Lung microvascular endothelial cell (primary cell): Measurements from ENCODE around the gene RYR2. TPM values are rescaled to one million over a fixed set of nuclear protein-coding genes. Genes with fewer than 3 reads are reported as not detected.
"Not testable (repeated sequence)": the region's sequence is repeated elsewhere in the genome, so short reads cannot be mapped to it uniquely, and the experiment has no call there.

ENCODE experiments used
- DNase-seq, 2 donors: peaks; one replicate each; pipeline versions ENCODE4 v3.0.0 to v3.0.0-alpha.2; 2010; ENCODE audit warnings: low read depth in 2 of 2
- total RNA-seq: library from RNA; depleted of rRNA; stranded (reverse); fragments of >200 nt; gene quantifications from 2 replicates; pipeline ENCODE4 v1.2.1, GENCODE V29; 2014

Gene RYR2
- total RNA-seq, 1 donor from 2014 or later, result under 0.01 TPM

DNA sequence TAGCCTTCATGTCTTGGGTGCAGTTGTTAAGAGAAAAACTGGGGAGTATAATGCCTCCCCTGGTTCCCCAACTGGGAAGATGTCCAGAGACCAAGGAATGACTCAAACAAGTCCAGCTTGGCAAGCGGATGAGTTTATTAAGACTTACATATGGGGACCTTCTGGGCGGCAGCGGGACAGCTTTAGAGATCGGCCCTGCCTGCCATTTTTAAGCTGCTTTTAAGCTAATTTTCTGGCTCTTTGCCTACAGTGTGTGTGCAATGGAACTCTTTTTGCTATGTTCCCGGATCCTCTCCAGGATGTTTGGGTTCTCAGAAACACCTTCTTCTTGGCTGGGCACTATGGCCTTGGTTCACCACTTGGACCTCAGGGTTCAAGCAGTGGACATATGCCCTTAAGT lies 99.5 kb downstream of the RYR2 start:
- no peak for DNase-seq

DNA sequence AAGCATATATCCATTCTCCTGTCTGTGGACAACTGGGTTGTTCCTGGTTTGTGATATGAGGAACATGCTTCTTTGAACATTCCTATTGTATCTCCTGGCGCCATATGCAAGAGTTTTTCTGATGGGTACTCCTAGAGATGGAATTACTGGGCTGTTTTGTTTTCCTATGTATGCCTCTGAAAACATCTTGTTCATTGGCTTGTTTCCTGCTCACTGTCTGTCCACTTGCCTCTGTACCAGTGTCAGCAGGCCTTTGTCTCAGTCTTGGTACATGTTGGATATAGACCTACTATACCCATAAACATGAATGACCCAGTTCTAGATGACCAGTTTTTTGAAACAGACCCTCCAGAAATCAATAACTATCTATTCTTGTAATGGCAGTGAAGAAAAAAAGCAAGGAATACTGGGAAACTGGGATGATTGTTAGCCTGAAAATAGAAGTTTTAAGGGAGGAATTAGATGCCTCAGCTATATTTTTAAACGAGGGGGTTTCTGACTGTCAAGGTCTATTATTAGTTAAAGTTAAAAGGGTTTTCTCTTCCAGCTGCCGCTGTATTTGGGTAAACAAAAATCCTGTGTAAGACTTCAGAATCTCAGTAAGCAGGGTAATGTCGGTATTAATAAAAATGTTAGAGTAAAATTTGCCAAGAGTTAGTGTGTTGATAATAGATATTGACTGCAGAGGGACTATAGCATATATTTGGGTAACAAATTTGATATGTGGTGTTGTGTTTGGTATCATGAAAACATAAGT lies 103.6 kb downstream of the RYR2 start:
- DNase-seq, result no peak

- DNase-seq, result no peak
These were observed 104.3 kb downstream of the RYR2 start for GRCh38 chr1:237146241-237146640.

- DNase-seq, result no peak
These were observed 107.9 kb downstream of the RYR2 start for GRCh38 chr1:237149857-237150256.

DNA sequence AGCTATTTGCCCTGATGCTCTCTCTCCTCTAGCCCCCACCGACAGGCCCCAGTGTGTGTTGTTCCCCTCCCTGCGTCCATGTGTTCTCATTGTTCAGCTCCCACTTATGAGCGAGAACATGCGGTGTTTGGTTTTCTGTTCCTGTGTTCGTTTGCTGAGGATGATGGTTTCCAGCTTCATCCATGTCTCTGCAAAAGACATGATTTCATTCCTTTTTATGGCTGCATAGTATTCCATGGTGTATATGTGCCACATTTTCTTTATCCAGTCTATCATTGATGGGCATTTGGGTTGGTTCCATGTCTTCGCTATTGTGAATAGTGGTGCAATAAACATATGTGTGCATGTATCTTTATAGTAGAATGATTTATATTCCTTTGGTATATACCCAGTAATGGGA lies 110.0 kb downstream of the RYR2 start:
- DNase-seq, result not testable (repeated sequence)

DNA sequence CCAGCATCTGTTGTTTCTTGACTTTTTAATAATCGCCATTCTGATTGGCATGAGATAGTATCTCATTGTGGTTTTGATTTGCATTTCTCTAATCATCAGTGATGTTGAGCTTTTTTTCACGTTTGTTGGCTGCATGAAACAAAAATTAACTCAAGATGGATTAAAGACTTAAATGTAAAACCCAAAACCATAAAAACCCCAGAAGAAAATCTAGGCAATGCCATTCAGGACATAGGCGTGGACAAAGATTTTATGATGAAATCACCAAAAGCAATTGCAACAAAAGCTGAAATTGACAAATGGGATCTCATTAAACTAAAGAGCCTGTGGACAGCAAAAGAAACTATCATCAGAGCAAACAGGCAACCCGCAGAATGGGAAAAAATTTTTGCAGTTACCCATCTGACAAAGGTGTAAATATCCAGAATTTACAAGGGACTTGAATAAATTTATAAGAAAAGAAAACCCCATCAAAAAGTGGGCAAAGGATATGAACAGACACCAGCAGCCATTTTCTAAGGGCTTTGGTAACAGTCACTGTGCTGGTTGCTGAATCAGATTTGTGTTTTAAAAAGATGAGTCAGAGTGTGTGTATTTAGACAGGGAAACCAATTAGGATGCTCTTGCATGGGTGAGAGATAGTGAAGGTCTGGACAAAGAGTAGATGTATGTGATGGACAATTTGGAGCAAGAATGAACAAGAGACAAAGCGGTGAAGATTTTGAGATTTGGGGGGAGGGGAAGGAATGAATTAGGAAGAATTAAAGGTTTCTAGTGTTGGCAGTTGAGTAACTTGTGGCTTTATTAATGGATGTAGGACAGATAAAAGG lies 110.7 kb downstream of the RYR2 start:
- DNase-seq, result no peak

DNA sequence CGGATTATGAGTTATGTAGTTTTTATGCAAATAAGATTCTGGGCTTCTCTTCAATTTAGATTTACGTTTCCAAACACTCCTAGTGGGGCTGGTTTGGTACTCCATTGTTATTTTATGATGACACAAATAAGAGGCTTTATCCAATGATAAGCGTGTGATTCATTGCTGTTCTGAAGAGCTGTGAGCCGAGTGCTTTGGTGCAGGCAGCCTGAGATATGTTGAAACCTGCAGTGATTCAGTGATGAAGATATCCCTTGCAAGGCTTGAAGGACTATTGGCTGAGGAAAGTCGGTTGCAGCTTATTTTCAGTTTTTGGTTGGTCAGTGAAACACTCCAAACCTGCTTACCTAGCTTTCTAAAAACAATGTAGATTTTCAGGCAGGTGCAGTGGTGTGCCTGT lies 112.2 kb downstream of the RYR2 start:
- DNase-seq, result no peak

GRCh38 chr1:237164406-237165352 lies 122.7 kb downstream of the RYR2 start:
- no peak for DNase-seq

DNA sequence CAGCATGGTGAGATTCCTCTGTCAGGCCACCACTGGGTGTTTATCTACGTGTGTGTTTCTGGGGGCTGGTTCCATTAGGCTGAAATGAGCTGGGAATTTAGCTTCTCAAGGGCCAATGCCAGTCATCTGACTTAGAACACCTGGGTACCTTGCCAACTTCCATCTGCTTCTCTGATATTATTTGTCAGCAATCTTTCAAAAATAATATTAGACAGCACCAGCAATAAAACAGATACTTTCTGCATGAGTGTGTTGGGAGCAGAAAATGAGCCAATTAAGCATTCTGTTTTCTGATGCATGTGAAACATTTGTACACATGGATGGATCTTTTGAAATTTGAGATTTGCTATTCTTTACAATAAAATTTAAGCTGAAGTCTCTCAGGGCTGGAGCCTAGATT lies 124.1 kb downstream of the RYR2 start:
- no peak for DNase-seq

DNA sequence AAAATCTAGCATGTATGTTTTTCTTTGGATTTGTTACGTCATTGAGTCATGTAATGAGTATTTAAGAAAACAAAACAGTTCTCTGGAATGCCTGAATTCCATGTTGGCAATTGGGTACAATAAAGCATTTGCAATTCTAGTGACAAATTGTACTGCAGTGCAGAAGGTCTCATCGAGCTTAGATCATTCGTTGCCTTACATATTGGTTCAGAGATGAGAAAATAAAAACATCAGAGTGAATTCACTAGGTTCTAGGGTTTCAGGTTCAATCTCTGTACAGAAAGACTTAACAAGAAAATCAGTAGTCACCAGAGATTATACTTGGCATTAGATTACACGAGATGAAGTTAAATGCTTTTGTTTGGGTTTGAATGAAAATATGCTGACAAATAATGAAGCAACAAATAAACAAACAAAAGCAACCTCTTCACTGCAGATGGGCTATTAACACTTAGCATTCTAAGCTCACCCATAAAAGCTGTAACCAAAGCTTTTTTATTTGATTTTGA lies 124.7 kb downstream of the RYR2 start:
- peak in 1 of 2 donors; percentile 2 for DNase-seq

- no peak for DNase-seq
These were observed 128.2 kb downstream of the RYR2 start for GRCh38 chr1:237170149-237170548.

- DNase-seq, result no peak
These were observed 129.6 kb downstream of the RYR2 start for GRCh38 chr1:237171454-237172117.

DNA sequence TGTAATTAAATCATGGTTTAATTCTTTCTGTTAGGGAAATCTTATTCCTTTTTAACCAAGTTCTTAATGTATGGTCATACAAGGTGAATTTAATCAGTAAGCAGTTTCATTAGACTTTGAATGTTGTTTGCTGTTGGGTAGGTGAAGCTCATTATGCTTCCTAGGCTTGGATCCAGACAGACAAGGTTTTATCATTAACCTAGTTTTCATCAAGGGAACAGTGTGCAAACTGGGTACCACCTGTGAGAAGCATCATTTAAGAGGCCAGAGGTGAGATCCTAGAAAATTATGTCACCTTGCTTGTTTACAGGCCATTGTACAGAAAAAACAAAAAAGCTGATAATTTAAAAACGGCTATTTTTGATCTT lies 130.1 kb downstream of the RYR2 start:
- no peak for DNase-seq

DNA sequence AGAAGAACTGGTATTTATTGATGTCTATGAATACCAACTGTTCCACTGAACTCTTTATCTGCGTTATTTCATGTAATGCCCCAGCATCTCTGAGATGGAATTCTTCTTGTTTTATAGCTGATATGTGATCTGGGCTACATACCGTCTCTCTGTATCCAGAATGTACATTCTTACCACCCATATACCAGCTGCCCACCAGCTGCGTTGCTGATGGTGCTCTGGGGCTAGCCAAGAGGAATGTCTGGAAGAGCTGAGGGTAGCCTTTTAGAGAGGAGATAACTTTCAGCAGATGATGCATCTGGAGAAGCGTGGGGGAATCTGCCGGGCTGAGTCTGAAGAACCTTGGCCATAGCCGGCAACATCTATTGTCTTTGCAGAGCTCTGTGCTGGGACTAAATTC lies 137.5 kb downstream of the RYR2 start:
- DNase-seq, result no peak

DNA sequence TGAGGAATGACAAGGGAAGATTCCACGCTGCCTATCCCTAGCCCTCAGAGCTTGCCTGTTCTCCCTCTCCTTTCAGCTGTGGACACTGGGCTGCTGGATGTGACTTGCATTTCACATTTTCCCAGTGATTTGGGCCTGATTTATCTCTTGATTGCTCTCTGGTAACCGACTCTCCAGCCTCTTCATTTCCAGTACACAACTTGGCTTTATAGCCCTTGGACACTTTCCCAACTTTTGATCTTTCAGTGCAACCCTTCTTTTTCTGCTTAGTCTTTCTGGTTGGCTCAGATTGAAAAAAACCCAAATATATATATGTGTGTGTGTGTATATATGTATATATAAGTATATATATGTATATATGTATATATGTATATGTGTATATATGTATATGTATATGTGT lies 138.3 kb downstream of the RYR2 start:
- no peak for DNase-seq

DNA sequence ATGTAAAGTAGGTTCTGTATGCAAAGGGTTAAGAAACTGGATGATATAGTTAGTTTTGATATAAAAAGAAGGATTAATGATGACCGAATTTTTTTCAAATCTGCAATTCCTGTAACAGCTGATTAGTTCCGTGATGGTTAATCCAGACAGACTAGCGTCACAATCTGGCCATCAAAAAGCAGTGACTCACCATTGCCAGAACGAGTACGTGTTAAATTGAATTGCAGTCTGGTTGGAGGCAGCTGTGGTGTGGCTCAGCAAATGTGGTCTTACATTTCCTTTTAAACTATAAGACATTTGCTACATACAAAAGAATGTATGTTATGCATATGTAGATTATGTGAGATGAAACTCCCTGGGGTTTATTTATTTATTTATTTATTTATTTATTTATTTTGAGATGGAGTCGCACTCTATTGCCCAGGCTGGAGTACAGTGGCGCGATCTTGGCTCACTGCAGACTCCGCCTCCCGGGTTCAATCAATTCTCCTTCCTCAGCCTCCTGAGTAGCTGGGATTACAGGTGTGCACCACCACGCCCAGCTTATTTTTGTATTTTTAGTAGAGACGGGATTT lies 139.8 kb downstream of the RYR2 start:
- DNase-seq, result no peak

DNA sequence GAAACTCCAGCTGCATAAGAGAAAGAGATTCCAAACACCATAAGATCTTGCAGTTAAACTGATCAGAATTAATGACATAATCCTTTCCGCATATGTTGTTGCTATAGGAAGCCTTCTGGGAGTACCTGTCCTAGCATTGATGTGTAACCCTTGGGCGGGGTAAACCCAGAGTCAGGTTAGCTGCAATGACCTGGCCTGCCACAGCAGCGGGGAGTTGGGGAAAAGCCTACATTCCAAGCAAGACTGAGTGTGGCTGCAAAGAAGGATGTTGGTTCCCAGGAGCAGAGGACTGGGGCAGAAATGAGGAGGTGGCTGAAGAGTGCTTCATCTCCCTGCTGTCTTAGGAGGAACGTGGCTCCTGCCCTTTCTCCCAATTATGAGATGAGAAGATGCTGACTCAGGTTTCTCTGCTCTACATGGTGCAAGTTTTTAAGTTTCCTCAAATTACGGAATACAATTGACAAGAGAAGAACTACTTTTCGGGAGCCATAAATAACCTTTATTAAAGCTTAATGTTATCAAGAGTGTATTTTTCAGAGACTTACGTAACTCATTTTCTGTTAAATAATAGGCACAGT lies 142.1 kb downstream of the RYR2 start:
- no peak for DNase-seq

- DNase-seq, result no peak
These were observed 144.7 kb downstream of the RYR2 start for GRCh38 chr1:237186675-237187074.

DNA sequence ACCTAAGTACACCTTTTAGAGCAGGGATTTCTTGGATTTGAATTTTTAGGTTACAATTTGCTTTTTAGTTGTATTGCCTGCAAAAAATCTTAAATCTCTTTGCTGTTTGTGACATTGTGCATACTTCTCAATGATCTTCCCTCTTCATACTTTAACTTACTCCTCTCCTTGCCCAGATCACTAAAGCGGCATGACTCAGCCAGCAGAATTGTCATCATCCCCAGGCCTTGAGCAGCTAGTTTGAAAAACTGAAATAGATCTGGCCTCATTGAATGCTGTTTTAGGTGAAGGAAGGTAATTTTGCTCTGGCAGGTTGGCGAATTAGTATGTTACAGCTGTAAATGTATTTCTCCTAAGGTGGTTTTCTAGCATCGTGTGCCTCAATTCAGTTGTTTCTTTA lies 145.9 kb downstream of the RYR2 start:
- DNase-seq, result no peak

- no peak for DNase-seq
These were observed 149.4 kb downstream of the RYR2 start for GRCh38 chr1:237191403-237191802.
